Epithelial cell of esophagus (primary cell): ENCODE results near the gene ANKRD39.
A peak's percentile ranks its signal among the peaks of the same experiment; 100 is the strongest.

Experiments used
- DNase-seq: peaks from one replicate; pipeline ENCODE4 v3.0.0; 2010; ENCODE audit warnings: low read depth
- H3K4me3 ChIP-seq: 2 replicates; pipeline ENCODE4 v1.5.1; 2011; ENCODE audit warnings: mild to moderate bottlenecking, low read length, control low read depth
- CTCF ChIP-seq: IDR thresholded peaks from 2 replicates; pipeline ENCODE4 v1.5.1; 2011; ENCODE audit warnings: low read depth, mild to moderate bottlenecking, low read length, control low read depth, inconsistent platforms; ENCODE audit not compliant: insufficient read depth; ENCODE audit errors: missing control alignments

The ANKRD39 gene

GRCh38 chr2:96898641-96899412, 41.0 kb upstream of the ANKRD39 start:
- DNase-seq: peak; percentile 75
- no peak for TF ChIP-seq CTCF
- H3K4me3 ChIP-seq: no peak overlapping the region

GRCh38 chr2:96898135-96898505, 40.3 kb upstream of the ANKRD39 start:
- TF ChIP-seq CTCF: no peak
- no peak for DNase-seq

GRCh38 chr2:96897491-96898134, 39.8 kb upstream of the ANKRD39 start:
- no peak overlapping the region for H3K4me3 ChIP-seq
- TF ChIP-seq CTCF: no peak
- peak; percentile 65 for DNase-seq

More at GRCh38 chr2:96898135-96898505, 40.3 kb upstream of the ANKRD39 start:
- H3K4me3 ChIP-seq: no peak overlapping the region

GRCh38 chr2:96895746-96896651, 38.2 kb upstream of the ANKRD39 start:
- no peak for TF ChIP-seq CTCF
- peak; percentile 72 for DNase-seq
- H3K4me3 ChIP-seq: no peak overlapping the region

- no peak for DNase-seq
- no peak overlapping the region for H3K4me3 ChIP-seq
- no peak for TF ChIP-seq CTCF
Measured at GRCh38 chr2:96895032-96895745, 37.4 kb upstream of the ANKRD39 start.

GRCh38 chr2:96894151-96894531, 36.3 kb upstream of the ANKRD39 start:
- DNase-seq: no peak
- no peak for TF ChIP-seq CTCF
- no peak overlapping the region for H3K4me3 ChIP-seq
